Measurements from ENCODE around the gene TMEFF2. TPM values are rescaled to one million over a fixed set of nuclear protein-coding genes. Genes with fewer than 3 reads are reported as not detected.

Gene TMEFF2
- total RNA-seq, 2 donors from 2014 or later = 0.21 TPM; not detected in 1

DNA sequence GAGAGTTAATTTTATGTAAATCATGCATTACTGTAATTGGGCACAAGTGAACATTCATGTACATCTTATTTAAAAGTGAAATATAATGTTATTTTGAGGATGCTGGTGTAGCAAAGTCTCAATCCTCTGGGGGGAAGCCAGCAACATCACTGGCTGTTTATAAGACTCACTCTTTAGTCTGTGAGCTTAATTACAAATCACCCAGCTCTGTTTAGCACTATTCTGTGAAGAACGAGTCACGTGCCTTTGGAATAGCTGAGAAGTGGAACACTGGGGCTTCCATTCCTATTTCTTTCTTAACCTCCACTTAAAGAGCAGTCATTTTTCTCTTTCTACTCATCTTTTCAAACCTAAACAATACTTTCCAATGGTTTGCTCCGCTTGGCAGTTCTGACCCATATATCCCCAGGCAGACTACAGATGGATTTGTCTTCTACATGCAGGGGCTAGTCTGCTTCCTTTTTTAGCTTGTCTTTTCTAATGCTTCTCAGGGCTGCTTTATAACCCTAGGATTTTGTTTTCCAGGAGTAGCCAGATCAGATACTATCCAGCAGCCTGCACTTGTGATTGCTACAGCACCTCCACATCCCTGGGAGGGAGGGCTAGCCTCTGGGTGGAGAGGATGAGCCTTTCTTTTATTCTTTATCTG lies 252.5 kb downstream of the TMEFF2 start:
- Histone ChIP-seq H3K4me1 (ENCODE audit: control insufficient read depth in 1 of 2, low read depth in 2 of 2) (no peaks in the 10 kb centered on the region), H3K36me3 (no peaks in the 10 kb centered on the region), H3K9me3 (no peaks in the 10 kb centered on the region), H3K27me3 (replicated peaks; ENCODE audit: insufficient read depth) (no peaks in the 10 kb centered on the region), H3K4me3 (no peak overlapping the region), H3K27ac (no peak overlapping the region)
- DNase-seq (ENCODE audit: low spot score) (no peak), ATAC-seq (ENCODE audit: insufficient number of reproducible peaks, low FRiP score, low read depth) (no peak)
- TF ChIP-seq, protein P1, sequence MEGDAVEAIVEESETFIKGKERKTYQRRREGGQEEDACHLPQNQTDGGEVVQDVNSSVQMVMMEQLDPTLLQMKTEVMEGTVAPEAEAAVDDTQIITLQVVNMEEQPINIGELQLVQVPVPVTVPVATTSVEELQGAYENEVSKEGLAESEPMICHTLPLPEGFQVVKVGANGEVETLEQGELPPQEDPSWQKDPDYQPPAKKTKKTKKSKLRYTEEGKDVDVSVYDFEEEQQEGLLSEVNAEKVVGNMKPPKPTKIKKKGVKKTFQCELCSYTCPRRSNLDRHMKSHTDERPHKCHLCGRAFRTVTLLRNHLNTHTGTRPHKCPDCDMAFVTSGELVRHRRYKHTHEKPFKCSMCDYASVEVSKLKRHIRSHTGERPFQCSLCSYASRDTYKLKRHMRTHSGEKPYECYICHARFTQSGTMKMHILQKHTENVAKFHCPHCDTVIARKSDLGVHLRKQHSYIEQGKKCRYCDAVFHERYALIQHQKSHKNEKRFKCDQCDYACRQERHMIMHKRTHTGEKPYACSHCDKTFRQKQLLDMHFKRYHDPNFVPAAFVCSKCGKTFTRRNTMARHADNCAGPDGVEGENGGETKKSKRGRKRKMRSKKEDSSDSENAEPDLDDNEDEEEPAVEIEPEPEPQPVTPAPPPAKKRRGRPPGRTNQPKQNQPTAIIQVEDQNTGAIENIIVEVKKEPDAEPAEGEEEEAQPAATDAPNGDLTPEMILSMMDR (IDR thresholded peaks at IDR 0.05) = no peak

DNA sequence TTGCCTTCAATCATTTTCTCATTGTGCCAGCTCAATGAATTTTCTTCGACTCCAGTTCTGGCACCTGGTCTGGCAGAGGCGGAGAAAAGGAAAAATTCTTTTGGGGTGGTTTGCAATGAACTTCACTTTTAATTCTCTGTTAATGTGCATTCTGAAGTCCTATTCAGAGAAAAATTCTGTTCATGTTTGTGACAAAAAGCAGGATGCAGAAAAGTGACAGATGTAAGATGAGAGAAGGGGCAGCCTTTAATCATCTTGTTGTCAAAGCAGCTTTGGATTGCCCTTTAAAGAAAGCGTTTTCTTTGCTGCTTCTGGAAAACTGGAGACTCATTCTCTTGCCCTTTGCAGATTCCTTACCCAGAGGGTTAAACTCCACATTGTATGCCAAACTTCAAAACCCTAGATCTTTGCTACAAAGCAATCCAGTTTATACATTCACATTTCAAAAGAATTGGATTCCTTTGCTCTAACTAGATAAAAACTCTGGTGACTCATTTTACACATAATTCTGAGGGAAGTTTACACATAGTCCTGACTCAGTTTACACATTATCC lies 253.3 kb downstream of the TMEFF2 start:
- ATAC-seq (ENCODE audit: insufficient number of reproducible peaks, low FRiP score, low read depth) = no peak
- H3K4me3 ChIP-seq = no peak overlapping the region
- no peaks in the 10 kb centered on the region for H3K9me3 ChIP-seq
- no peaks in the 10 kb centered on the region for H3K27me3 ChIP-seq (replicated peaks; ENCODE audit: insufficient read depth)
- no peak for DNase-seq (ENCODE audit: low spot score)
- no peaks in the 10 kb centered on the region for H3K4me1 ChIP-seq (ENCODE audit: control insufficient read depth in 1 of 2, low read depth in 2 of 2)
- no peak overlapping the region for H3K27ac ChIP-seq
- TF ChIP-seq, protein P1 (IDR thresholded peaks at IDR 0.05) = no peak
- H3K36me3 ChIP-seq = no peaks in the 10 kb centered on the region

DNA sequence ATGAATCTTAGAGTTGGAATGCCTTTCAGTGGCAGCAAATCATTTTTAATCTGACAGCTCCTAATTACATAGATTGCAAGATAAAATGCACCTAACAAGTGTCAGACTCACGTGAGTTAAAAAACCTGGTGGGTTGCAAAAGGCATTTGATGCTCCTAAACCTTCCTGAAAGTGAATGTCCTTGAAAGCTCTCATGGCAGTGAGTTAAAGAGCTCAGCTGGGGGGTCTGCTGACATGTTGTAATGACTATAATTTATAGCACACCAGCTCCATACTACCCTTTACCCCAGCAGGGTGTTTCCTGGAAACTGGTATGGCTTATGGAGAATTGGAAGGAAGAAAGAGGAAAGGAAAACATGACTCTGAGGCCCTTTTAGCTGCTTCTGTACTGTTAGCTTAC lies 256.0 kb downstream of the TMEFF2 start:
- Histone ChIP-seq H3K27ac (no peak overlapping the region), H3K4me3 (no peak overlapping the region), H3K36me3 (no peaks in the 10 kb centered on the region), H3K9me3 (no peaks in the 10 kb centered on the region), H3K4me1 (ENCODE audit: control insufficient read depth in 1 of 2, low read depth in 2 of 2) (no peaks in the 10 kb centered on the region), H3K27me3 (replicated peaks; ENCODE audit: insufficient read depth) (no peaks in the 10 kb centered on the region)
- ATAC-seq (ENCODE audit: insufficient number of reproducible peaks, low FRiP score, low read depth) (no peak), DNase-seq (ENCODE audit: low spot score) (no peak)
- TF ChIP-seq, protein P1 (IDR thresholded peaks at IDR 0.05) = no peak

DNA sequence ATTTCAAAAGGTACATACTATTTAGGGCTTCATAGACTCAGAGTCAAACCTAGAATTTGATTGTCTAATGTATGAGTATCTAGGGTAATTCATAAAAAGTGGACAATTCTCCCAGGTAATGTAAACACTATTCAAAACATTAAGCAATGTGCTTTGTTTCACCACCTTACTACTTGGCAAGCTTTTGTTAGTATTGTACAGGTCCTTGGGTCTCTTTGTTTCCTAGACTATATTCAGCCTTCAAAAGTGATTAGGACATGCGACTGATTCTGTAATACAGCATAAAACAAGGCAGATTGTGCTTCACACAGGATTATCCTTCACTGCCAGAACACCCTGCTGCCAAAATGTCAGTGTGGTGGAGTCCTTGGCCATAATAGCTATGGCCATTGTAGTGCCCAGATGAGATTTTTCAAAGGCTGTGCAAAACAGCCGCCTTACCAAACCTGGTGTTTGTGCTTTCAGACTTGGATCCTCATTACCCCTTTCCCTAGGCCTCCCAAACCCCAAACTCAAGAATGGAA lies 257.8 kb downstream of the TMEFF2 start:
- Histone ChIP-seq H3K27me3 (replicated peaks; ENCODE audit: insufficient read depth) (no peaks in the 10 kb centered on the region), H3K4me3 (no peak overlapping the region), H3K36me3 (no peaks in the 10 kb centered on the region), H3K27ac (no peak overlapping the region), H3K9me3 (no peaks in the 10 kb centered on the region), H3K4me1 (ENCODE audit: control insufficient read depth in 1 of 2, low read depth in 2 of 2) (no peaks in the 10 kb centered on the region)
- DNase-seq (ENCODE audit: low spot score) = no peak
- TF ChIP-seq, protein P1 (IDR thresholded peaks at IDR 0.05) = no peak
- ATAC-seq (ENCODE audit: insufficient number of reproducible peaks, low FRiP score, low read depth) = no peak

DNA sequence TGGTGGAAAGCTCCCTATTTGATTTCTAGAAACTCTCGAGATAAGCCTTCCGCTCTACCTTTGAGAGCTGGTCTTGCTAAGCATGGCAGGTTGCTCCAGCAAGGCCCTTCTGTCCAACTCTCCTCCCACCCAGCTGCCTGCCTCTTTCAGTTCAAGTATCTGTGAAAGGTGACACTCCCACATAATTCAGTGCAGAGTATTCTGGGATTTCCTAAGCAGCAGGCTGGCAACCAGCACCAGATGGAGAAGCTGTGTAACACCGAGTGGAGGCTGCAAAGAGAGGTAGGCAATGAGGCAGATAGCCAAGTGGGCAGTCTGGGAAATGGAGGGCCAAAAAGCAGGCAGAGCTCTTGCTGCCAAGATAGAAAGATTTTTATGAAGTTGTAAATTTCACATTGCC lies 259.5 kb downstream of the TMEFF2 start:
- Histone ChIP-seq H3K4me3 (no peak overlapping the region), H3K27ac (no peak overlapping the region), H3K4me1 (ENCODE audit: control insufficient read depth in 1 of 2, low read depth in 2 of 2) (no peaks in the 10 kb centered on the region), H3K27me3 (replicated peaks; ENCODE audit: insufficient read depth) (no peaks in the 10 kb centered on the region), H3K9me3 (no peaks in the 10 kb centered on the region), H3K36me3 (no peaks in the 10 kb centered on the region)
- TF ChIP-seq, protein P1 (IDR thresholded peaks at IDR 0.05) = no peak
- no peak for ATAC-seq (ENCODE audit: insufficient number of reproducible peaks, low FRiP score, low read depth)
- DNase-seq (ENCODE audit: low spot score) = no peak

All from thoracic aorta (tissue), 2 donors.